GM19452 (cell line): Measurements from ENCODE around the gene CHAD.
"Not testable (repeated sequence)": the region's sequence is repeated elsewhere in the genome, so short reads cannot be mapped to it uniquely, and the experiment has no call there.

Experiments used
- ATAC-seq: cut with Tn5 transposase; IDR thresholded peaks from one replicate; pipeline ENCODE4 v1.9.1; 2021; ENCODE audit not compliant: unreplicated experiment

The CHAD gene

DNA sequence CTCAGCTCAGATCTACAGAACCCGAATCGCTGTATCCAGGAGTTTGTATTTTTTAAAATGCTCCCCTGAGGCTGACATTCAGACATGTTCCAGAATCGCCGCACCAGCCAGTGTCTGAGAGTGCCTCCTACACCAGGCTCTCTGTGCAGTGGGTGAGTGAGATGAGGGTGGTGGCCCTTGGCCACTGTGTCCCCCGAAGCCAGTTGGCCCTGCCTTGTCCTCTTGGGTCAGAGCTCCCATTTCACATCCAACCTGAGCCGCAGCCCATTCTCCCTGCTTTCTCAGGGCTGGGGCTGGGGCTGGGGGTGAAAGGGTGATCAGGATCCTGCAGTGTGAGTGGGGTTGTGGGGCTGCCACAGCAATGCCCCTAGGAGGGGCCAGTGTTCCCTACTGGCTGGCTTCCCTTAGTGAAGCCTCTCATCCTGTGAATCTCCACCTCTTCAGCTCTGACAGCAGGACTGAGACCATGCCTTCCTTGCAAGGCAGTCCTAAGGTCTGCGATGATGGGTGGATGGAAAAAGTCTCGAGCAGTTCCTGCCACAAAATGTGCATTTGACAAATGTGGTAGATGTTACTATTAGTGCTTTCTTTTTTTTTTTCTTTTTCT lies 26.6 kb upstream of the CHAD start:
- no peak for ATAC-seq

DNA sequence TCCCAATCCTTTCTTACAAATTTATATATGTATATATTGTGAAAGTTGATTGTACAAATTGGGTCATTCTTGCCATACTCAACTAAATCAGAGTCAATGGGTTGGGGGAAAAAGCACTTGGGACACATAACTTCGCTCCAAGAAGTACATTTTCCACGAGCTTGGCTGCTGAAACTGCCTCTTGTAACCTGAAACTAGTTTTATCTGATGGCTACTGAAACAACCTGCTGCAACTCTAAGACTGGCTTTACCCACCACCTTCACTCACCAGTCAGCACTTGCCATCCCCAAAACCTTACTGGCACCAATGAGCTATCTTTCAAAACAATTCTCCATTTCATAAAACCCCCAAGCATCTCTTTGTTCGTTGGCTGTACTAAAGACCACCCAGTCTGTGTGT lies 25.1 kb upstream of the CHAD start:
- ATAC-seq, result no peak

DNA sequence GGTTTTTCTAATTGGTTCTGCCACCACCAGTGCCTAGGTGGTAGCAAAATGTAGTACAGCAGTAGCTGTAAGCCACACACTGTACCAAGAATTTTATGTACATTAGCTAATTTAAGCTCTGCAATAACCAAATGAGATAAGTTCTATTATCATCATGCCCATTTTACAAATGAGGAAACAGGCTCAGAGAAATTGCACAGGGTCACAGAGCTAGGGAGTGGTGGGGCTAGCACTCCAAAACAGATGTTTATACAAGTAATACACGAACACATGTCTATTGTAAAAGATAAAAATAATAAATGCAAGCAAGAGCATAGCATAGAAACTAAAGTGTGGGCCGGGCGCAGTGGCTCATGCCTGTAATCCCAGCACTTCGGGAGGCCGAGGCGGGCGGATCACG lies 23.5 kb upstream of the CHAD start:
- no peak for ATAC-seq

DNA sequence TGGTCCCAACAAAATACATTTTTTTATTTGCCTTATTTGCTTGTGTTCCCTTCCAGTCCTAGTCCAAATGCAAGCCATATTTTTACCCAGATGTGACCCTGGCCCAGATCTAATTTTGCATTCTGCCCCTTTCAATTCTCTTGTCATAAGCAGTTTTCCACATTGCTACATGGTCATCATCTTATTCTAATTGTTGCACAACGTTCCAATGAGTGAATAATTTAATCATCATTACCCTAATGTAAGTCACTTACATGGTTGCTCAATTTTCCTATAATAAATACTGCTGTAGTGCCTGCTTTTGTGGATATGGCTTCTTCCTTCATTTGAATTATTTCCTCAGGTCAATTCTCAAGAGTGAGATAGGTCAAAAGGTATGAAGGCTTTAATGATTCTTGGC lies 22.8 kb upstream of the CHAD start:
- ATAC-seq, result no peak

DNA sequence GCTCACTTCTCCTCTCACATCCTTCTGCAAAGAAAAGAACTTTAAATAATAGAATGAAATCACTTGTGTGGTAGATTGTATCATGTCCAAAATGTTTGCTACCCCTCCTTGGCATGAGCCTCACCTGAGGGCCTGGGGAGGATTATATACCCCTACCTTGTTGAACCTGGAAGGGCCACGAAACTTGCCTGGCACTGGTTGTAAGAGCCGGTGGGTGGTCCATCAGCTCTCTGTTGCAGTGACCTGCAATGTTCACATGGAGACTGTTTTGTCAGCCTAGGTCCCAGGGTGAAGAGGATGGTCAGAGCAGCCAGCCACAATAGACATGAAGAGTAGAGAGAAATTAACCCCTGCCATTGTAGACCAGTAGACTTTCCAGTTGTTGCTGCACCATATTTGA lies 20.2 kb upstream of the CHAD start:
- ATAC-seq, result no peak

DNA sequence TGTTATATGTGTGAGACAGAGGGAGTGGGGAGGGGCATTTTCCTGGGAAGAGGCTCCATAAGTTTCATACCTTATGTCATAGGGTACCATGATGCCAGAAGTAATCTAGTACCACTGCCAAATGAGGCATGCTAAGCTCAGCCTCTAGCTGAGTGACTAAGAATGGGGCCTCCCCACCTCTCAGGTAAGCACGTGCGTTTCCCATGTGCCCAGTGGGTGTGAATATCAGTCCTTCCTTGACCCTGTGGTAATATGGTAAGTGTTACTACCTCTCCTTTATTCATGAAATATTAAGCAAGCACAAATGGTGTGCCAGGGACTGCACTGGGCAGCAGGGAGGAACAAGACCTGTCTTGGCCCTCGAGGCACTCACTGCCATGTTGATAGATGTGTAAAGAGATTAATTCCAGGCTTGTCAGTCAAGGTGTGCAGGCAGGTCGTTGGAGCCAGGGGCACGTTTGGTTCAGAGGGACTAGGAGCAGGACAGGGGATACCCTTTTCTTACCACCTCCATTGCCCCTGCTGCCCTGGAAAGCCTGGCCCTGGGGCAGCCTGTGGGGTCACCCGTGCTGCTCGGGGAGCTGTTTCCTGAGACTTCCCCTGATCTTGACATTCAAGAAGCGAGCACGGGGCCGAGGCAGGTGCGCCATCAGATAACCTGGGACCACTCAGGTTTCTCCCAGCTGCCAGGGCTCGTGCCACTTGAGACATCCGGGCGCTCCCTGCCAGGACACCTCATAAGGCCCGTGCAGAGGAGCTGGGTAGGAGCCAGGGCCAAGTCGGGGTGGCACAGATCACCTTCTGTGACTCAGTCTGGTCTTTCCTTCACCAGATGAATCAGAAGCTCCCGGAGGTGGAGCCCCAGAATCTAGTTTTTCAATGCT lies 18.8 kb upstream of the CHAD start:
- ATAC-seq, result no peak

DNA sequence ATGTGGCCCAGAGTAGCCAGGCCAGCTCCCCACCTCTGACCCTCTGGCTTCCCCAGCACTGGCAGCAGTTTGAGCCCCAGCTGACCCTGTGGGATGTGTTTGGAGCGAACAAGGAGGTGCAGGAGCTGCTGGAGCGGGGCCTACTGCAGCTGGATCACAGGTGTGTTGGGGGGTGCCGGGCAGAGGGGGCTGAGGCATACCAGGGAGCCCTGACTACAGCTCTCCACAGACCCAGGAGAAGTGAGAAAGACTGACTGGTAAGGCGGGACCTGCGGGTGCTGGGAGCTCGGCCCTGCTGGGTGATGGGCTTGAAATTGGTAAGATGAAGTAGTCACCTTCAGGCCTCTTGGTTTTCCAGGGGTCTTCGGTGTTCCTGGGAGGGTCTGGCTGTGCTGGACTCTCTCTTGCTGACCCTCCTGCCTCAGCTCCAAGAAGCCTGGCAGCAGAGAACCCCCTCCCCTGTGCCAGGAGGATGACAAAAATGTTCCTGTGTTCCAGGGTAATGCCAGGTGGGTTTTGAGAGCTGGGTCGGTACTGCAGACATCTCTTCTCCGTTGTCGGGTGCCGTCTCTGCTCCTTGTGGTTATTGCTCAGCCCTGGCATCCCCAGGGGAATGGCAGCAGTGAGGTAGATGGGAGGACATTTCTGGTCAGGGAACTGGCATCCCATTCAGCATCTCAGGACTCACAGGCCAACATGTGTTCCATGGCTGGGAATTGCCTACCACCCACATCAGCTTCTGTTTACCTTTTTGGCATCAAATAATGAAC lies 15.9 kb upstream of the CHAD start:
- no peak for ATAC-seq

DNA sequence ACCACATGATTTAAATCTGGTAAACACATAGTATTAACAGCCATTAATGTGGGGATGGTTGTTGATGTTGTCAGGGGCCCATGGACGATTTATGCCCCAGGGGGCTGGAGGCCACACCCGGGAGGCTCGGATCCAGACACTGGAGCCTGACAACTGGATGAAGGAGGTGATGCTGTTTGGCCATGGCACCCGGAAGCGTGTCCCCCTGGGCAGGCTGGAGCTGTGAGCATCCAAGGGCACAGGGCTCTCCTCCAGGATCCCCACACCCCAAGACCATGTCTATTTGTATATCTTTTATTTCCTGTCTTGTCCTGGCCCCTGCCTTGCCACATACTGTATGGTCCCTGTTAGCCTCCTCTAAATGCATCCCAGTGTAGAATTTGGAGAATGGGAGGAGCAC lies 14.6 kb upstream of the CHAD start:
- no peak for ATAC-seq

DNA sequence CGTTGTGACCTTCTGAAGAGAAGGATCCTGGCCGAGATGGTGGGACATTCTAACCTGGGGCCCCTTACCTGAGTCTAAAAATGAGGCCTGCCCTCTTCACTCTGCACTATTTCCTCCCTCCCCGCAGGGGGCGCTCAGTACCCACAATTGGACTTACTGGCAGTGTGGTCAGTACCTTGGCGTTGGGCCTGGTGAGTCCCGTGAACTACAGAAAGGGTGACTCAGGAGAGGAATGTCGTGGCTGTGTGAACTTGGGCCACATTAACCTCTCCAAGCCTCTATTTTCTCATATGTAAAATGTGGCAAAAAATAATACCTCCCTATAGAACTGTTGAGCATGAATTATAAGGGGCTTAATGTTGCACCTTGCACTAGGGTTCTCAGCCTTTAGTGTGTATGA lies 13.8 kb upstream of the CHAD start:
- no peak for ATAC-seq

DNA sequence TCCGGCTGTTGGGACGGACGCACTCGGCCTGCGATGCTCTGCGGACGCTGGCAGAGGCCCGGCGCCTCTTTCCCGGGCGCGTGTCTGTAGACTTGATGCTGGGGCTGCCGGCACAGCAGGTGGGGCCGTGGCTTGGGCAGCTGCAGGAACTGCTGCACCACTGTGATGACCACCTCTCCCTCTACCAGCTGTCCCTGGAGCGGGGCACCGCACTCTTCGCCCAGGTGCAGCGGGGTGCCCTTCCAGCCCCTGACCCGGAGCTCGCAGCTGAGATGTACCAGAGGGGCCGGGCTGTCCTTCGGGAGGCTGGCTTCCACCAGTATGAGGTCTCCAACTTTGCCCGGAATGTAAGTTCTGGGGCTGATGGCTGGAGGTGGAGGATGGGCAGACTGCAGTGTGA lies 13.4 kb upstream of the CHAD start:
- ATAC-seq, result no peak

DNA sequence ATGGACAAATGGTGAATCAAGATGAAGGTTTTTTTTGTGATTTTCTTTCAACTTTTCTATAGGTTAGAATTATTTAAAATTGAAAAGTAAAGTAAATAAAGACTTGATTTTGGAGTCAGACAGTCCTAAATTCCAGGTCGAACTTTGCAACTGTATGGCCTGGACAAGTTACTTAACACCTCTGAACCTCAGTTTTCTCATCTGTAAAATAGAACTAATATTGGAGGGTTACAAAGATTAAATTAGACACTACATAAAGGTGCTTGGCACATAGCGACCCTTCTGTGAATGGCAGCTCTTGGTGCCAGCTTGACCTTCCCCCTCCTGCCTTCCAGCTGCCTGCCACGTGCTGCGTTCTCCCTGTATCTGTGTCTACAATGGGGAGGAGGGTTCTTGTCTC lies 13.0 kb upstream of the CHAD start:
- no peak for ATAC-seq

DNA sequence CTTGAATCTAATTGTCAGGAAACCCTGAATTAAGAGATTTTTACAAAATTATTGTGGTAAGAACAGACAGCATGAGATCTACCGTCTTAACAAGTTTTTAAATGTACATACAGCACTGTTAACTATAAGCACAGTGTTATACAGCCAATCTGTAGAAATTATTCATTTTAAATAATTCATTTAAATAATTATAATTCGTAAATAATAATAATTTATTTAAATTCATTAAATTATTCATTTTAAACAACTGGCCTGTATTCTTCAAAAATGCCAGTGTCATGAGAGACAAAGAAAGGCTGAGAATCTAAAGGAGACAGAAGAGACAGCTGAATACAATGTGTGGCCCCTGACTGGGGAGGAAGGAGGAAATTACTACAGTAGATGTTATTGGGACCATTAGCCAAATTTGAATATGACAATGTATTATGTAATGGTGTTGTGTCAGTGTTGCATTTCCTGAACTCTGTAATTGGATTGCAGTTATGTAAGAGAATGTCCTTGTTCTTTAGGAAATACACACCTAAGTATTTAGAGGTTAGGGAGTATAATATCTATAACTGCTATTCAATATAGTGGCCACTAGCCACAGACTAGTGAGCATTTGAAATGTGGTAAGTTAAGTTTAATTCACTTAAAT lies 12.3 kb upstream of the CHAD start:
- no peak for ATAC-seq

DNA sequence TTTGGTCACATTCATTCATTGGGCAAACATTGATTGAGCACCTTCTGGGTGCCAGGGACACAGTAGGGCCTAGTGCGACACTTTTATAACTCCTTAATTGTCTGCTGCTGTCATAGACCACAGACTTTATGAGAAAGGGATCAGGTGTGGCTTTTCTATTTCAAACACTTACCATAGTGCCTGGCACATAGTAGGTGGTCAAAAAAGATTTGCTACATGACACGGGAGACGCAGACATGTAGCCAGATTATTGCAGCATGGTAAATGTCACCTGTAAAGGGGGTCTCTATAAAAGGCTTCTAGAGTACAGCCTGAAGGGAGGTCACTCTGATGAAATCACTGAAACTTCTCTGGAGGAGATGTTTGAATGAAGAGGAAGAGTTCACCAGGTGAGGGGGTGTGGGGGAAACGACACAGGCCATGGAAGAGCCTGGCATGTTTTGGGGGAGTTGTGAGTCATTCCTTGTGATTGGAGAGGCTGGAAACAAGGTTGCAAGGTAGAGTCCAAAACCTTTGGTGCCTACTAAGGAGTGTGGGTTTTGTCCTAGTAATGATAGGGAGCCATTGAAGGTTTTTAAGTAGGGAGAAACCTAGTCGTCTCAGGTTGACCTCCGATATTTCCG lies 11.6 kb upstream of the CHAD start:
- ATAC-seq, result no peak

DNA sequence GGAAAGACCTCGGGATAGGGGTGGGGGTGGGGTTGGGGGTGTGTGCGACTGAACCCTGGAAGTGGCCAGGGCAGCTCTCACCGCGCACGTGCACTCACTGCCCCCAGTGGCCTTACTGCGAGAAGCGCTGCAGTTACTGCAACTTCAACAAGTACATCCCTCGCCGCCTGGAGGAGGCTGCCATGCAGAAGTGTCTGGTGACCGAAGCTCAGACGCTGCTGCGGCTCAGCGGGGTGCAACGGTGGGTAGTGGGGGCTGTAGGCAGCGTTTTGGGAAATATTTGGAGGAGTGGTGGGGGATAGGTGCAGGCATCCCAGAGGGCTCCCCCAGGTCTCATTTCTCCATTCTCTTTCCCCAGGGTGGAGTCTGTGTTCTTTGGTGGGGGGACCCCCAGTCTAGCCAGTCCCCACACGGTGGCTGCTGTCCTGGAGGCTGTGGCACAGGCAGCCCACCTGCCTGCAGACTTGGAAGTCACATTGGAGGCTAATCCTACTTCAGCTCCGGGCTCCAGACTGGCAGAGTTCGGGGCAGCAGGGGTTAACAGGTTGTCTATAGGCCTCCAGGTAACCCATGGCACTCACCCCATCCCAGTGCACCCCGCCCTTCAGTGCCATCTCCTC lies 11.0 kb upstream of the CHAD start:
- ATAC-seq, result peak; percentile 36

DNA sequence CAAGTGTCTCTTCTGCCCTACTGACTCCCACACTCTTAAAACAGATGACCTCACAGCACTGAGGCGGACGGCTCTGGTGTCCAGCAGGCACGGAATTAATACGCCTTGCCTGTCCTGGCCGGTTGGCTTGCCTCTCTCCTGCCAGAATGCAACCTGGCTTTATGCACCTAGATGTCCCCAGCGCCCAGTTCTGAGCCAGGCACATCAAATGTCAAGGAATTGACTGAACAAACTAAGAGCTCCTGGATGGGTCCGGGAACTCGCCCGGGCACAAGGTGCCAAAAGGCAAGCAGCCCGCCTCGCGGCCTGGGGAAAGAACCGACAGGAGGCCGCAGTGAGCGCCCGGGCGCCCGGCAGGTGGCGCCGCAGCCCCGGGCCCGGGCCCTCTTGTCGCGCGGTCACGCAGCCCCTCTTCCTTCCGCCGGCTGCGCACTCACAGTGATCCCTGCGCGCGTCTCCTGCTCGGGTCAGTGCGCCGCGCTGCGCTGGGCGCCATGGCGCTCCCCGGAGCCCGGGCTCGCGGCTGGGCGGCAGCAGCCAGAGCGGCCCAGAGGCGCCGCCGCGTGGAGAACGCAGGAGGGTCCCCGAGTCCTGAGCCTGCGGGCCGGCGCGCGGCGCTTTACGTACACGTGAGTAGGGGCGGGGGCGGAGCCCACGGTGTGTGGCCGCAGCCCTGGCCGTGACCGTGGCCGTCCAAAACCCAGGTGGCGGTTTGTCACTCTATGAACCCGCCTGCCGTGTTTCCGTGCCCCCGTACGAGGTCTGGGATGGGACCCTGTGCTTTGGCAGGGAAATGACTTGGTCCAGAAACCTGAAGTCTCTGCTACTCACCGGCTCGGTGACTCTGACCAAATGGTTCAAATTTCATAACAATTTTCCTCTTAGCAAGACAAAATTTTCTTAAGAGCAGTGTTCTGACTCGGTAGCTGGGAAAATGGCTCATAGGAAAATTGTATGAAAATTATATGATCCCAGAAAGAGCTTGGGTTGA lies 10.0 kb upstream of the CHAD start, which contains the start of gene RSAD1:
Gene RSAD1, plus strand, starts transcription at position 470 of the 991 bp plus-strand sequence. Its CDS starts 25 bp downstream, at position 495.
- peak; percentile 88 for ATAC-seq

DNA sequence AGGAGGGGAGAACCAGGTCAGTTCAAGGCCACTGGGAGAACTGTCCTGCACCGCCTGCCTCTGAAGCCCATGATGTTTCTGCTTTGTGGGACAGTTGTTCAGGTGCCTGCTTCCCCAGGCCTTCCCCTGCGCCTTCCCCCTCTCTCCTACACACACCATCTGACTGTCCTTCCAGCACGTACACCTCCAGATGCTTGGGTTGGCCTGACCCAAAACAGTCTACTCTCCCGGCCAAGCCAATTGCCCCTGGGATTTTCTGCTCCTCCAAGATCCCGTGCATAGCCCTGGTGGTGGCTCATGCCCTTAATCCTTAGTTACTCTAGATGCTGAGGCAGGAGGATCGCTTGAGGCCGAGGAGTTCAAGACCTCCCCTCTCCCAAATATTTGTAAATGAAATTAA lies 9.3 kb upstream of the CHAD start:
- ATAC-seq, result no peak

DNA sequence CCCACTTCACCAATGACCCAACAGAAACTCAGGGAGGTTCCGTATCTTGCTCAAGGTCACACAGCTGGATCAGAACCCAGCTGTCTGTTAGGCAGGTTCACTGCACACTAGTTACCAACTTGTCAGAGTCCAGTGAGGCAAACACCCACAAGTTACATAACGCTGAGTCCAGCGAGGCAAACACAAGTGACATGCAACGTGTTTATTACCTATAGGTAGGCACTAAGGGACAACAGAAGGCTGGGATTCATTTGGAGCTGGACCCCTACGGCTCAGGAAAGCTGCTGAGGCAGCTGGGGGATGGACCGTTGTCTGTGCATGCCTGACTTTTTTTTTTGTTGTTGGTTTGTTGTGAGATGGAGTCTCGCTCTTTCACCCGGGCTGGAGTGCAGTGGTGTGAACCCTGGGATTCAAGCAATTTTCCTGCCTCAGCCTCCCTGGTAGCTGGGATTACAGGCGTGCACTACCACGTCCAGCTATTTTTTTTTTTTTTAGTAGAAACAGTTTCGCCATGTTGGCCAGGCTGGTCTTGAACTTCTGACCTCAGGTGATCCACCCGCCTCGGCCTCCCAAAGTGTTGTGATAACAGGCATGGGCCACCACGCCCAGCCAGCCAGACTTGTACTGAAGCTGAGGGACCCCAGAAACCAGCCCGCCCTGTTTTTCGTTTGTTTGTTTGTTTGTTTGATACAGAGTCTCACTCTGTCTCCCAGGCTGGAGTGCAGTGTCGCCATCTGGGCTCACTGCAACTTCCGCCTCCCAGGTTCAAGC lies 8.1 kb upstream of the CHAD start:
- no peak for ATAC-seq

DNA sequence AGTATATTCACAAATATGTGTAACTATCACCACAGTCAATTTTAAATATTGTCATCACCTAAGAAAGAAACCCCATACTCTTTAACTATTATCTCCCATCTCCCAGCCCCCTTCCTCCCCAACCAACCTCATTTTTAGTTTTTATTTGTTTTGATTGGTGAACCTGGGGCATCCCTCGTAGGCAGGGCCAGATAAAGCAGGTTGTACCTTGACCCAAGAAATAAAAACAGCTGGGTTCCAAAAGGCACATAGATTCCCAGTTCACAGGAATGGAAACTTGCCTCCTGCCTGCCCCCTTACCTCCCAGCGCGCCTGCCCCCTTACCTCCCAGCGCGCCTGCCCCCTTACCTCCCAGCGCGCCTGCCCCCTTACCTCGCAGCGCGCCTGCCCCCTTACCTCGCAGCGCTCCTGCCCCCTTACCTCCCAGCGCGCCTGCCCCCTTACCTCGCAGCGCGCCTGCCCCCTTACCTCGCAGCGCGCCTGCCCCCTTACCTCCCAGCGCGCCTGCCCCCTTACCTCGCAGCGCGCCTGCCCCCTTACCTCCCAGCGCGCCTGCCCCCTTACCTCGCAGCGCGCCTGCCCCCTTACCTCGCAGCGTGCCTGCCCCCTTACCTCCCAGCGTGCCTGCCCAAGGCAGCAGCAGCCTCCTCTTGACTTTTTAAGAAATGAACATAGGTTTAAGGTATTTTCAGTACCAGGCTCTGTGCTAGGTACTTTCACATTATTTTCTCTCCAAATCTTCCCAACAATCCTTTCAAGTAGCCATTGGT lies 7.3 kb upstream of the CHAD start:
- ATAC-seq, result not testable (repeated sequence)
